ENCODE results near the gene SCAMP3. TPM values are rescaled to one million over a fixed set of nuclear protein-coding genes. Genes with fewer than 3 reads are reported as not detected.
A peak's percentile ranks its signal among the peaks of the same experiment; 100 is the strongest.

SCAMP3 gene
- total RNA-seq, 1 experiment from 2014 or later, result 80.6 TPM

DNA sequence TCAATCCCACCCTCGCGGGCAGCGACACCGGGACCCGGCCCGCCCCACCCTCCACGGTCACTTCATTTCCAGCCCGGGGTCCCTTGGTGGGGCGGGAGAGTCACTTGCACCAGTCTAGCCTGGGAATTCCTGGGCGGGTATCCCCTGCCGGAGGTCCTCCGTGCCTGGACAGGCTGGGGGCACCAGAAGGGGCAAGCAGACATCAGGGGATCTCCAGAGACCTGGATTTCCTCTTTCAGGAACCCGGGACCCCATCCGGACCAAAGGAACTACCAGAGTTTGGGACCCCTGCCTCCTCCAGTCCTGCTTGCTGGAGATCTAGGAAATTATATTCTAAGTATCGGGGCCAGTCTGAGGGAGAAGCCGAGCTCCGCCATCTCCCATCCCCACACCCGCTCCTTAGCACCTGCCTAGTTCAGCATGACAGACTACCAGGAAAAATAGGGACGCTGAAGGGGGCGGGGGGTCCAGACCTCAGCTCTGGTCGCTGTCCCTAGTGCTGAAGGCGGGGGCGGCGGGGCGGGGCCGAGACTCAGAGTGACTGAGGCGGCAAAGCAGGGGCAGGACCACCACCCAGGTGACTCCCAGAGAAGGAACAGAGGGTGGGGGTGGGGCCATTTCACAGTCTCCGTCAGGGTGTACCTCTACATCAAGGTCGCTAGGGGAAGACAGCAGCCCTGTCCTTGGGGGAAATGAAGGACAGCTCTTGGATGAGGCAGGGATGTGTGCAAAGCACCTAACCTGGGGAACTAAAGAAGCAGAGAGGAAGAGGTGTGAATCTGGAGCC lies 15.9 kb upstream of the SCAMP3 start:
- ChIA-PET CTCF (interaction anchor here (0.6 to 3.5 kb wide), 13 partner anchors 9 to 795 kb away, joined by 3 to 34 read pairs (median 4); partner anchors contain the start of gene RUSC1), POLR2A (interaction anchor here (0.8 to 3.0 kb wide), 11 partner anchors 8 to 615 kb away, joined by 3 to 21 read pairs (median 4); partner anchors contain the start of genes ASH1L, ENTREP3 and FDPS)
- no peak overlapping the region for H3K27ac Mint-ChIP-seq (ENCODE audit: low read depth, unreplicated experiment)
- H3K36me3 Mint-ChIP-seq (ENCODE audit: insufficient read depth, unreplicated experiment), result peaks cover under 1% of the 10 kb centered on the region
- no peaks in the 10 kb centered on the region for H3K27me3 Mint-ChIP-seq (ENCODE audit: insufficient read depth, unreplicated experiment)
- no peaks in the 10 kb centered on the region for H3K9me3 Mint-ChIP-seq (ENCODE audit: unreplicated experiment)
- intact Hi-C loops (cut with micrococcal nuclease), result loop anchor here (1.0 to 2.0 kb wide), 5 partner anchors 30 to 370 kb away; partner anchors contain the start of gene FDPS
- peak; percentile 72 for DNase-seq (ENCODE audit: unreplicated experiment)
- peak overlapping the region; percentile 72 for H3K4me3 Mint-ChIP-seq (ENCODE audit: unreplicated experiment)
- H3K4me1 Mint-ChIP-seq (ENCODE audit: insufficient read depth, unreplicated experiment), result peaks cover 11% of the 10 kb centered on the region
- BruUV-seq (replicated peaks), result no TSS peak
- TF ChIP-seq CTCF (IDR thresholded peaks at IDR 0.05; ENCODE audit: unreplicated experiment), result peak; percentile 62

- peaks cover 9% of the 10 kb centered on the region for H3K36me3 Mint-ChIP-seq (ENCODE audit: insufficient read depth, unreplicated experiment)
- H3K9me3 Mint-ChIP-seq (ENCODE audit: unreplicated experiment), result no peaks in the 10 kb centered on the region
- ChIA-PET POLR2A (interaction anchor here (0.6 to 3.0 kb wide), 16 partner anchors 11 to 616 kb away, joined by 3 to 21 read pairs (median 4); partner anchors contain the start of genes ENTREP3, FDPS and SCAMP3), CTCF (interaction anchor here (0.5 to 14.5 kb wide), 24 partner anchors 10 to 1000 kb away, joined by 3 to 238 read pairs (median 4); partner anchors contain the start of genes ENTREP3 and RUSC1)
- H3K27me3 Mint-ChIP-seq (ENCODE audit: insufficient read depth, unreplicated experiment), result no peaks in the 10 kb centered on the region
- intact Hi-C loops (cut with micrococcal nuclease), result loop anchor here (1.0 to 2.0 kb wide), 5 partner anchors 31 to 371 kb away; partner anchors contain the start of gene FDPS
- TF ChIP-seq CTCF (IDR thresholded peaks at IDR 0.05; ENCODE audit: unreplicated experiment), result peak; percentile 90
- BruUV-seq (replicated peaks), result no TSS peak
- peaks cover 18% of the 10 kb centered on the region for H3K4me1 Mint-ChIP-seq (ENCODE audit: insufficient read depth, unreplicated experiment)
- peak; percentile 98 for DNase-seq (ENCODE audit: unreplicated experiment)
- peak within 1 kb of the TSS; percentile 72 for H3K4me3 Mint-ChIP-seq (ENCODE audit: unreplicated experiment)
- H3K27ac Mint-ChIP-seq (ENCODE audit: low read depth, unreplicated experiment), result no peak within 1 kb of the TSS
These were observed 15.1 kb upstream of the SCAMP3 start, which contains the start of gene HCN3 for GRCh38 chr1:155277070-155277901. Gene HCN3, plus strand, starts transcription at chr1:155277463. Its CDS starts 128 bp downstream, at chr1:155277591.

GRCh38 chr1:155273343-155274245 lies 11.4 kb upstream of the SCAMP3 start, which contains the start of gene CLK2:
Gene CLK2, minus strand, starts transcription at chr1:155273504. Its CDS starts 2,527 bp downstream, at chr1:155270977.
- H3K4me1 Mint-ChIP-seq (ENCODE audit: insufficient read depth, unreplicated experiment), result peaks cover 16% of the 10 kb centered on the region
- H3K27ac Mint-ChIP-seq (ENCODE audit: low read depth, unreplicated experiment), result peak within 1 kb of the TSS; percentile 29
- TF ChIP-seq CTCF (IDR thresholded peaks at IDR 0.05; ENCODE audit: unreplicated experiment), result no peak
- CTCF ChIA-PET, result interaction anchor here (0.6 to 14.5 kb wide), 8 partner anchors 12 to 840 kb away, joined by 3 to 238 read pairs (median 4); partner anchors contain the start of genes ENTREP3 and SCAMP3
- TSS peak; percentile 57 for BruUV-seq (replicated peaks)
- H3K9me3 Mint-ChIP-seq (ENCODE audit: unreplicated experiment), result no peaks in the 10 kb centered on the region
- no peaks in the 10 kb centered on the region for H3K27me3 Mint-ChIP-seq (ENCODE audit: insufficient read depth, unreplicated experiment)
- DNase-seq (ENCODE audit: unreplicated experiment), result peak; percentile 97
- intact Hi-C loops (cut with micrococcal nuclease), result no loop called here
- peaks cover 46% of the 10 kb centered on the region for H3K36me3 Mint-ChIP-seq (ENCODE audit: insufficient read depth, unreplicated experiment)
- POLR2A ChIA-PET, result interaction anchor here (0.5 to 5.6 kb wide), 26 partner anchors 11 to 835 kb away, joined by 3 to 98 read pairs (median 4); partner anchors contain the start of genes ENTREP3, FDPS, SCAMP3 and SHC1
- H3K4me3 Mint-ChIP-seq (ENCODE audit: unreplicated experiment), result peak within 1 kb of the TSS; percentile 85
